Right lobe of liver (tissue), 6 donors: Measurements from ENCODE around the gene RAB26. TPM values are rescaled to one million over a fixed set of nuclear protein-coding genes. Genes with fewer than 3 reads are reported as not detected.

Source experiments
- ATAC-seq, 4 donors: fragments of 200-7000 bp; cut with Tn5 transposase; one replicate each; pipeline ENCODE4 v1.9.1; 2020; ENCODE audit warnings: mild to moderate bottlenecking in 4 of 4, moderate library complexity in 4 of 4
- DNase-seq, 3 donors: peaks; one replicate each; pipeline ENCODE4 v3.0.0-alpha.2; 2020
- H3K27ac ChIP-seq, 3 donors: fragments of 200-600 bp; one replicate each; pipeline ENCODE4 v1.8.0; 2022
- H3K27me3 ChIP-seq, 2 donors: fragments of 200-600 bp; one replicate each; pipeline ENCODE4 v1.8.0; 2022
- H3K36me3 ChIP-seq, 4 donors: fragments of 200-600 bp; sonication (generic) in 1 of 4; one replicate each; pipeline versions ENCODE4 v1.5.1 to v1.8.0; 2017 to 2022; ENCODE audit warnings: control low read depth in 1 of 4
- H3K4me1 ChIP-seq, 4 donors: fragments of 200-600 bp; sonication (generic) in 1 of 4; one replicate each; pipeline versions ENCODE4 v1.5.1 to v1.8.0; 2017 to 2022; ENCODE audit warnings: control low read depth in 1 of 4
- H3K4me3 ChIP-seq, 3 donors: fragments of 200-600 bp; one replicate each; pipeline ENCODE4 v1.8.0; 2022
- H3K9me3 ChIP-seq, 4 donors: fragments of 200-600 bp; sonication (generic) in 1 of 4; one replicate each; pipeline versions ENCODE4 v1.5.1 to v1.8.0; 2017 to 2022; ENCODE audit warnings: control low read depth in 1 of 4
- CTCF ChIP-seq, 4 donors: fragments of 200-600 bp in 3 of 4; fragments of 450-650 bp in 1 of 4; IDR thresholded peaks; one replicate each; pipeline versions ENCODE4 v1.5.1 to v1.8.0; 2016 to 2022; ENCODE audit warnings: antibody characterized with exemption in 4 of 4, mild to moderate bottlenecking in 2 of 4
- POLR2A ChIP-seq: fragments of 450-650 bp; IDR thresholded peaks from one replicate; pipeline ENCODE4 v1.6.1; 2017; ENCODE audit warnings: antibody characterized with exemption, mild to moderate bottlenecking
- WGBS: methylation state at CpG from one replicate; pipeline ENCODE4 v1.1.6; 2018; ENCODE audit warnings: low coverage, low lambda C conversion rate; ENCODE audit not compliant: insufficient coverage; ENCODE audit errors: missing lambda C conversion rate; 5-methylcytosine and 5-hydroxymethylcytosine counted together
- intact Hi-C, 2 donors: fragments of 100-400 bp; cut with DNase I; formaldehyde crosslinking; loops; one replicate each; pipeline versions ENCODE4 v1.11.2 to v1.14.1; 2022
- total RNA-seq, 6 experiments: library from RNA; depleted of rRNA in 2 of 6; stranded (reverse); fragments of >200 nt in 2 of 6; fragmentation: NEBNext Ultra II Directional in 3 of 6; extraction: Animal tissue kit (Norgen Biotek cat#: 25700) in 3 of 6; gene quantifications; one replicate each; pipeline versions ENCODE4 v1.1.0 to v1.2.4, GENCODE V29; 2016 to 2023
- donor health status: DM: no; HTN: yes; CAD: no.
- donor health status: DM: no; HTN: no; CAD: no.
- donor health status: DM: no; HTN: no; CAD: no.
- donor health status: DM: no; HTN: yes; CAD: no.
- donor health status: DM: no; HTN: yes; CAD: no.

The RAB26 gene
- total RNA-seq, 6 experiments from 2014 or later: 3.8 to 14.6 (median 8.7) TPM

- H3K36me3 ChIP-seq: no peaks in the 10 kb centered on the region
- H3K4me1 ChIP-seq: peaks cover 0 to 22% (median 10%) of the 10 kb centered on the region in 4 donors
- H3K4me3 ChIP-seq: no peak overlapping the region
- no peaks in the 10 kb centered on the region for H3K9me3 ChIP-seq
- DNase-seq: peak in 1 of 3 donors; percentile 15
- no peaks in the 10 kb centered on the region for H3K27me3 ChIP-seq
- ATAC-seq: no peak
- intact Hi-C loops: no loop called here
- H3K27ac ChIP-seq: no peak overlapping the region
- 60% methylated on average over 1 of the region's 17 CpGs for WGBS
- TF ChIP-seq POLR2A (no peak), CTCF (IDR thresholded peaks at IDR 0.05) (no peak)
These were observed 4.4 kb upstream of the RAB26 start for GRCh38 chr16:2143878-2144485.

GRCh38 chr16:2145843-2146242 is 2.6 kb upstream of the RAB26 start:
- no peak for DNase-seq
- intact Hi-C loops: loop anchor here (5.0 kb wide), 2 partner anchors 119 to 124 kb away; partner anchors contain the start of gene NHERF2 (in 1 of the 2)
- H3K27me3 ChIP-seq: no peaks in the 10 kb centered on the region
- WGBS: 100% methylated on average over 3 of the region's 5 CpGs
- peaks cover 0 to 33% (median 12%) of the 10 kb centered on the region in 4 donors for H3K4me1 ChIP-seq
- no peak for ATAC-seq
- H3K4me3 ChIP-seq: no peak overlapping the region
- H3K36me3 ChIP-seq: no peaks in the 10 kb centered on the region
- H3K27ac ChIP-seq: no peak overlapping the region
- no peaks in the 10 kb centered on the region for H3K9me3 ChIP-seq
- no peak for TF ChIP-seq POLR2A
- TF ChIP-seq CTCF (IDR thresholded peaks at IDR 0.05): no peak

- Histone ChIP-seq H3K36me3 (peaks cover 0 to 7% (median 0%) of the 10 kb centered on the region in 4 donors), H3K4me1 (peaks cover 0 to 48% (median 20%) of the 10 kb centered on the region in 4 donors), H3K27me3 (no peaks in the 10 kb centered on the region), H3K27ac (peak overlapping the region; percentile 47 to 71 (median 70)), H3K9me3 (no peaks in the 10 kb centered on the region), H3K4me3 (peak overlapping the region in 2 of 3 donors; percentile 53 to 61)
- intact Hi-C loops: loop anchor here (5.0 kb wide), 2 partner anchors 120 to 125 kb away; partner anchors contain the start of gene NHERF2 (in 1 of the 2)
- DNase-seq: peak in 2 of 3 donors; percentile 68 to 77
- TF ChIP-seq CTCF (IDR thresholded peaks at IDR 0.05) (no peak), POLR2A (no peak)
- ATAC-seq: peak in 2 of 4 donors; percentile 1 to 34
- WGBS: 37% methylated on average over 5 of the region's 6 CpGs
These were observed 1.0 kb upstream of the RAB26 start for GRCh38 chr16:2147378-2147777.

GRCh38 chr16:2148714-2149629 is 547 bp downstream of the RAB26 start:
- 2% methylated on average over 7 of the region's 62 CpGs for WGBS
- TF ChIP-seq CTCF (IDR thresholded peaks at IDR 0.05) (peak in 1 of 4 donors; percentile 28), POLR2A (no peak)
- Histone ChIP-seq H3K27me3 (no peaks in the 10 kb centered on the region), H3K9me3 (no peaks in the 10 kb centered on the region), H3K4me3 (peak overlapping the region; percentile 42 to 61 (median 53)), H3K4me1 (peaks cover 0 to 63% (median 23%) of the 10 kb centered on the region in 4 donors), H3K27ac (peak overlapping the region in 1 of 3 donors; percentile 71), H3K36me3 (peaks cover 0 to 7% (median 0%) of the 10 kb centered on the region in 4 donors)
- no peak for ATAC-seq
- intact Hi-C loops: loop anchor here (5.0 kb wide), 2 partner anchors 122 to 127 kb away; partner anchors contain the start of gene NHERF2 (in 1 of the 2)
- DNase-seq: peak in 2 of 3 donors; percentile 60
